ENCODE measurements around the gene PDE1A. TPM values are rescaled to one million over a fixed set of nuclear protein-coding genes. Genes with fewer than 3 reads are reported as not detected.
"Not testable (repeated sequence)": the region's sequence is repeated elsewhere in the genome, so short reads cannot be mapped to it uniquely, and the experiment has no call there.

Gene PDE1A
- total RNA-seq, 1 experiment from 2014 or later = 0.11 TPM

- no peaks in the 10 kb centered on the region for H3F3A ChIP-seq (ENCODE audit: insufficient read depth, low read depth)
- ChIA-PET CTCF (no interaction called here), POLR2A (ENCODE audit: unreplicated experiment) (interaction anchor here (0.7 kb wide), 1 partner anchor 9 kb away, joined by 3 read pairs; no protein-coding TSS in a partner anchor)
- no peaks in the 10 kb centered on the region for H3K4me1 ChIP-seq (replicated peaks; ENCODE audit: insufficient read depth)
- no peaks in the 10 kb centered on the region for H3K9me3 ChIP-seq (ENCODE audit: insufficient read depth, low read depth)
- H3K27ac ChIP-seq = no peak overlapping the region
- H4K20me1 ChIP-seq (ENCODE audit: insufficient read depth) = no peaks in the 10 kb centered on the region
- no peaks in the 10 kb centered on the region for H3K27me3 ChIP-seq (ENCODE audit: insufficient read depth, low read depth)
- H3K9me2 ChIP-seq (ENCODE audit: insufficient read depth) = no peaks in the 10 kb centered on the region
- no peak for DNase-seq
- H2AFZ ChIP-seq = no peak overlapping the region
- BruUV-seq (replicated peaks) = no TSS peak
- H3K79me2 ChIP-seq (ENCODE audit: low read depth) = no peaks in the 10 kb centered on the region
- intact Hi-C loops (cut with micrococcal nuclease; ENCODE audit: unreplicated experiment) = no loop called here
- no peak overlapping the region for H3K4me3 ChIP-seq
- TF ChIP-seq CTCF (conservative IDR thresholded peaks at IDR 0.05) (no peak), EZH2 (IDR thresholded peaks at IDR 0.05; ENCODE audit: low read depth) (no peak)
- no peaks in the 10 kb centered on the region for H3K36me3 ChIP-seq (ENCODE audit: low read depth)
- no peak overlapping the region for H3K4me2 ChIP-seq
These were observed 35.4 kb downstream of the PDE1A start for GRCh38 chr2:182391443-182391842.

GRCh38 chr2:182386267-182386880 lies 40.5 kb downstream of the PDE1A start:
- H3K27ac ChIP-seq; CTCF ChIA-PET; H3K27me3 ChIP-seq (ENCODE audit: insufficient read depth, low read depth); BruUV-seq (replicated peaks); H3K9me3 ChIP-seq (ENCODE audit: insufficient read depth, low read depth); H3F3A ChIP-seq (ENCODE audit: insufficient read depth, low read depth); POLR2A ChIA-PET (ENCODE audit: unreplicated experiment); H3K4me3 ChIP-seq; H3K4me2 ChIP-seq; H3K79me2 ChIP-seq (ENCODE audit: low read depth); H2AFZ ChIP-seq; DNase-seq; H4K20me1 ChIP-seq (ENCODE audit: insufficient read depth); H3K4me1 ChIP-seq (replicated peaks; ENCODE audit: insufficient read depth); H3K9me2 ChIP-seq (ENCODE audit: insufficient read depth); H3K36me3 ChIP-seq (ENCODE audit: low read depth); intact Hi-C loops (cut with micrococcal nuclease; ENCODE audit: unreplicated experiment): not testable (repeated sequence)

GRCh38 chr2:182384860-182385259 lies 42.0 kb downstream of the PDE1A start:
- no peaks in the 10 kb centered on the region for H3K79me2 ChIP-seq (ENCODE audit: low read depth)
- peaks cover 6% of the 10 kb centered on the region; the same call in 1 of the 2 replicates for H3K9me3 ChIP-seq (ENCODE audit: insufficient read depth, low read depth)
- H3K27me3 ChIP-seq (ENCODE audit: insufficient read depth, low read depth) = no peaks in the 10 kb centered on the region
- H3K36me3 ChIP-seq (ENCODE audit: low read depth) = no peaks in the 10 kb centered on the region
- no TSS peak for BruUV-seq (replicated peaks)
- H3K4me1 ChIP-seq (replicated peaks; ENCODE audit: insufficient read depth) = no peaks in the 10 kb centered on the region
- no peak overlapping the region for H3K4me2 ChIP-seq
- H4K20me1 ChIP-seq (ENCODE audit: insufficient read depth) = no peaks in the 10 kb centered on the region
- H3K27ac ChIP-seq = no peak overlapping the region
- CTCF ChIA-PET = no interaction called here
- H3K4me3 ChIP-seq = no peak overlapping the region
- H3F3A ChIP-seq (ENCODE audit: insufficient read depth, low read depth) = no peaks in the 10 kb centered on the region
- no peak for TF ChIP-seq EZH2 (IDR thresholded peaks at IDR 0.05; ENCODE audit: low read depth)
- no peak for TF ChIP-seq CTCF (conservative IDR thresholded peaks at IDR 0.05)
- H3K9me2 ChIP-seq (ENCODE audit: insufficient read depth) = no peaks in the 10 kb centered on the region
- intact Hi-C loops (cut with micrococcal nuclease; ENCODE audit: unreplicated experiment) = no loop called here
- no peak overlapping the region for H2AFZ ChIP-seq
- DNase-seq = no peak
- POLR2A ChIA-PET (ENCODE audit: unreplicated experiment) = no interaction called here

GRCh38 chr2:182381225-182381624 lies 45.6 kb downstream of the PDE1A start:
- Histone ChIP-seq H3K36me3 (ENCODE audit: low read depth) (no peaks in the 10 kb centered on the region), H4K20me1 (ENCODE audit: insufficient read depth) (no peaks in the 10 kb centered on the region), H3K9me2 (ENCODE audit: insufficient read depth) (no peaks in the 10 kb centered on the region), H3K27me3 (ENCODE audit: insufficient read depth, low read depth) (no peaks in the 10 kb centered on the region), H3F3A (ENCODE audit: insufficient read depth, low read depth) (no peaks in the 10 kb centered on the region), H3K4me2 (no peak overlapping the region), H2AFZ (no peak overlapping the region), H3K9me3 (ENCODE audit: insufficient read depth, low read depth) (peaks cover 6% of the 10 kb centered on the region), H3K79me2 (ENCODE audit: low read depth) (no peaks in the 10 kb centered on the region), H3K4me3 (no peak overlapping the region), H3K4me1 (replicated peaks; ENCODE audit: insufficient read depth) (no peaks in the 10 kb centered on the region), H3K27ac (no peak overlapping the region)
- POLR2A ChIA-PET (ENCODE audit: unreplicated experiment) = no interaction called here
- BruUV-seq (replicated peaks) = no TSS peak
- no peak for DNase-seq
- TF ChIP-seq EZH2 (IDR thresholded peaks at IDR 0.05; ENCODE audit: low read depth) (no peak), CTCF (conservative IDR thresholded peaks at IDR 0.05) (no peak)
- intact Hi-C loops (cut with micrococcal nuclease; ENCODE audit: unreplicated experiment) = no loop called here
- CTCF ChIA-PET = interaction anchor here (0.7 kb wide), 1 partner anchor 143 kb away, joined by 4 read pairs; no protein-coding TSS in a partner anchor
